NCI-H774 (cell line): ENCODE results near the gene NBPF26.
A peak's percentile ranks its signal among the peaks of the same experiment; 100 is the strongest.
"Not testable (repeated sequence)": the region's sequence is repeated elsewhere in the genome, so short reads cannot be mapped to it uniquely, and the experiment has no call there.

Source experiments
- DNase-seq: peaks from one replicate; lab custom pipeline; 2025; lab: John Stamatoyannopoulos, UW

The NBPF26 gene

GRCh38 chr1:120723715-120724402 lies at the start of gene NBPF26:
TSS of gene NBPF26 (plus strand) at chr1:120723945.
- DNase-seq, result not testable (repeated sequence)

GRCh38 chr1:120680106-120680819 lies 43.5 kb upstream of the NBPF26 start:
- DNase-seq, result not testable (repeated sequence)

- DNase-seq, result not testable (repeated sequence)
These were observed 42.8 kb upstream of the NBPF26 start for GRCh38 chr1:120680938-120681337.

GRCh38 chr1:120684397-120684796 lies 39.3 kb upstream of the NBPF26 start:
- DNase-seq, result not testable (repeated sequence)

- not testable (repeated sequence) for DNase-seq
These were observed 38.1 kb upstream of the NBPF26 start for GRCh38 chr1:120685622-120686021.

- DNase-seq, result not testable (repeated sequence)
These were observed 36.5 kb upstream of the NBPF26 start for GRCh38 chr1:120687250-120687649.

- not testable (repeated sequence) for DNase-seq
These were observed 22.8 kb upstream of the NBPF26 start for GRCh38 chr1:120700807-120701562.

GRCh38 chr1:120723358-120723714 lies 409 bp upstream of the NBPF26 start:
- DNase-seq, result not testable (repeated sequence)

- not testable (repeated sequence) for DNase-seq
These were observed 762 bp downstream of the NBPF26 start for GRCh38 chr1:120724507-120724906.

GRCh38 chr1:120728811-120729210 lies 5.1 kb downstream of the NBPF26 start:
- DNase-seq, result not testable (repeated sequence)

GRCh38 chr1:120769090-120769489 lies 45.3 kb downstream of the NBPF26 start:
- DNase-seq, result not testable (repeated sequence)

- DNase-seq, result not testable (repeated sequence)
These were observed 81.7 kb downstream of the NBPF26 start for GRCh38 chr1:120805452-120805851.

GRCh38 chr1:120811822-120812221 lies 88.1 kb downstream of the NBPF26 start:
- peak; percentile 25 for DNase-seq

GRCh38 chr1:120825051-120825450 lies 101.3 kb downstream of the NBPF26 start:
- not testable (repeated sequence) for DNase-seq

GRCh38 chr1:120826623-120827022 lies 102.9 kb downstream of the NBPF26 start:
- not testable (repeated sequence) for DNase-seq

- peak; percentile 58 for DNase-seq
These were observed 120.6 kb downstream of the NBPF26 start for GRCh38 chr1:120844186-120844944.

- not testable (repeated sequence) for DNase-seq
These were observed 121.2 kb downstream of the NBPF26 start for GRCh38 chr1:120844945-120845330.

- not testable (repeated sequence) for DNase-seq
These were observed 125.9 kb downstream of the NBPF26 start for GRCh38 chr1:120849400-120850286.

GRCh38 chr1:120850287-120850536 lies 126.5 kb downstream of the NBPF26 start:
- DNase-seq, result not testable (repeated sequence)

- DNase-seq, result peak; percentile 89
These were observed 127.0 kb downstream of the NBPF26 start for GRCh38 chr1:120850537-120851421.
